SJCRH30 (cell line): ENCODE data around the gene CCNB1IP1. TPM values are rescaled to one million over a fixed set of nuclear protein-coding genes. Genes with fewer than 3 reads are reported as not detected.
"Not testable (repeated sequence)": the region's sequence is repeated elsewhere in the genome, so short reads cannot be mapped to it uniquely, and the experiment has no call there.

Experiments used
- DNase-seq, 2 experiments: peaks; one replicate each; pipeline ENCODE4 v3.0.0-alpha.2; 2015 to 2020
- H3K27ac ChIP-seq: fragments of 250-450 bp; sonication (Bioruptor Pico); 2 replicates; pipeline ENCODE4 v1.5.1; 2020; ENCODE audit warnings: mild to moderate bottlenecking, moderate library complexity
- H3K27me3 ChIP-seq: fragments of 250-450 bp; sonication (Bioruptor Pico); 2 replicates; pipeline ENCODE4 v1.5.1; 2020; ENCODE audit warnings: mild to moderate bottlenecking, moderate library complexity
- H3K36me3 ChIP-seq: fragments of 250-450 bp; sonication (Bioruptor Pico); 2 replicates; pipeline ENCODE4 v1.5.1; 2020; ENCODE audit warnings: mild to moderate bottlenecking, moderate library complexity
- H3K4me1 ChIP-seq: fragments of 250-450 bp; sonication (Bioruptor Pico); 2 replicates; pipeline ENCODE4 v1.5.1; 2020; ENCODE audit warnings: mild to moderate bottlenecking, moderate library complexity
- H3K4me3 ChIP-seq: fragments of 250-450 bp; sonication (Bioruptor Pico); 2 replicates; pipeline ENCODE4 v1.5.1; 2020; ENCODE audit warnings: mild to moderate bottlenecking, moderate library complexity
- H3K9me3 ChIP-seq: fragments of 250-450 bp; sonication (Bioruptor Pico); replicated peaks from 2 replicates; pipeline ENCODE4 v1.5.1; 2020; ENCODE audit warnings: mild to moderate bottlenecking, moderate library complexity
- total RNA-seq: library from RNA; depleted of rRNA; stranded (reverse); fragments of >200 nt; shearing (Covaris generic); gene quantifications from 2 replicates; pipeline ENCODE4 v1.2.3, GENCODE V29; 2014

Gene CCNB1IP1
- total RNA-seq, 1 experiment from 2014 or later: 109 TPM

GRCh38 chr14:20306079-20306423 lies 27.0 kb downstream of the CCNB1IP1 start:
- H3K36me3 ChIP-seq: no peaks in the 10 kb centered on the region
- H3K27ac ChIP-seq: no peak overlapping the region
- H3K4me3 ChIP-seq: peak overlapping the region; percentile 77
- no peaks in the 10 kb centered on the region for H3K27me3 ChIP-seq
- no peak for DNase-seq
- H3K4me1 ChIP-seq: peaks cover 6% of the 10 kb centered on the region; the same call in 1 of the 2 replicates
- H3K9me3 ChIP-seq: no peaks in the 10 kb centered on the region

- Histone ChIP-seq H3K36me3 (no peaks in the 10 kb centered on the region), H3K27ac (no peak within 1 kb of the TSS), H3K9me3 (no peaks in the 10 kb centered on the region), H3K4me3 (peak within 1 kb of the TSS; percentile 77), H3K4me1 (peaks cover 6% of the 10 kb centered on the region; the same call in 1 of the 2 replicates), H3K27me3 (no peaks in the 10 kb centered on the region)
- peak; percentile 74 to 88 for DNase-seq
These were observed 27.6 kb downstream of the CCNB1IP1 start, which contains the start of gene TTC5 for GRCh38 chr14:20305265-20306078. TTC5 (minus strand) TSS chr14:20305951; CDS start chr14:20305937, 14 bp downstream.

DNA sequence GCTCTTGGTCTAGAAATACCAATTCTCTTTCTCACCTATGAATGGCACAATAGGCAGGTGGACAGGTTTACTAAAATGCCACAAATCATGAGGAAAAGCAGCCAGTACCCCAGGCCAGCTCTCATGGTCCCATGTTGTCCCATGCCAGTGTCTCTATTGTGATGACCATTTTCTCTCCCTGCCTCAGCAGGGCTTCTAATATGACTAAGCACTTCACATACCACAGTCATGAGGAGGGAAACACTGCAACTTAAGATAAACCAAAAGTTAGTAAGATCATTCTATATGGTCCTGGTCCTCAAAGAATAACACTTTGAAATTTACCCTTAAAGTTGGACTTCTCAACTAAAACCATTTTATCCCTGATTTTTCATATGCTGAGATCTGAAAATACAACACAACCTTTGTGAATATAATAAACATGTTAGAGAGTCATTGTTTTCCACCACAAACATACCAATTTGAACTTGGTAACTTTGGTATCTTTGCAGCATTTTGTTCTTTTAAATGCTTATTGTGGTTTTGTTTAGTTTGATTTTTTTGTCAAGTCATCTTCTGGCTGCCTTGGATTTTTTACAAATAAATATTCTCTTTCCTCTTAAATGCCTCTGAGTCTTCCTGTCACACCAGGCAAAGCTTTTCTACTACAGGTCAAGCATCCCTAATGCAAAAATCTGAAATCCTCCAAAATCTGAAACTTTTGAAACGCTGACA lies 30.9 kb downstream of the CCNB1IP1 start:
- no peak for DNase-seq
- H3K36me3 ChIP-seq: no peaks in the 10 kb centered on the region
- peaks cover 6% of the 10 kb centered on the region; the same call in 1 of the 2 replicates for H3K4me1 ChIP-seq
- no peaks in the 10 kb centered on the region for H3K27me3 ChIP-seq
- H3K27ac ChIP-seq: no peak overlapping the region
- no peak overlapping the region for H3K4me3 ChIP-seq
- no peaks in the 10 kb centered on the region for H3K9me3 ChIP-seq

- DNase-seq: no peak
- Histone ChIP-seq H3K4me1 (no peaks in the 10 kb centered on the region), H3K27me3 (no peaks in the 10 kb centered on the region), H3K9me3 (no peaks in the 10 kb centered on the region), H3K4me3 (no peak overlapping the region), H3K36me3 (peaks cover 23% of the 10 kb centered on the region), H3K27ac (no peak overlapping the region)
These were observed 38.0 kb downstream of the CCNB1IP1 start for GRCh38 chr14:20295067-20295466.

- H3K27me3 ChIP-seq: no peaks in the 10 kb centered on the region
These were observed 38.4 kb downstream of the CCNB1IP1 start for GRCh38 chr14:20294636-20295035.

GRCh38 chr14:20281998-20282397 lies 51.1 kb downstream of the CCNB1IP1 start:
- not testable (repeated sequence) for H3K4me1 ChIP-seq, H3K27me3 ChIP-seq, H3K36me3 ChIP-seq, H3K9me3 ChIP-seq, DNase-seq, H3K4me3 ChIP-seq, H3K27ac ChIP-seq

More at GRCh38 chr14:20294636-20295035, 38.4 kb downstream of the CCNB1IP1 start:
- Histone ChIP-seq H3K4me3 (no peak overlapping the region), H3K36me3 (peaks cover 23% of the 10 kb centered on the region), H3K27ac (no peak overlapping the region), H3K4me1 (no peaks in the 10 kb centered on the region), H3K9me3 (no peaks in the 10 kb centered on the region)
- DNase-seq: no peak

- not testable (repeated sequence) for H3K36me3 ChIP-seq, DNase-seq, H3K27ac ChIP-seq, H3K27me3 ChIP-seq, H3K4me1 ChIP-seq, H3K4me3 ChIP-seq, H3K9me3 ChIP-seq
These were observed 52.8 kb downstream of the CCNB1IP1 start for GRCh38 chr14:20280265-20280664.

- DNase-seq: peak; percentile 38 to 49
- Histone ChIP-seq H3K36me3 (no peaks in the 10 kb centered on the region), H3K4me3 (no peak overlapping the region), H3K27me3 (no peaks in the 10 kb centered on the region), H3K4me1 (no peaks in the 10 kb centered on the region), H3K9me3 (no peaks in the 10 kb centered on the region), H3K27ac (no peak overlapping the region)
These were observed 54.7 kb downstream of the CCNB1IP1 start for GRCh38 chr14:20278414-20278813.

DNA sequence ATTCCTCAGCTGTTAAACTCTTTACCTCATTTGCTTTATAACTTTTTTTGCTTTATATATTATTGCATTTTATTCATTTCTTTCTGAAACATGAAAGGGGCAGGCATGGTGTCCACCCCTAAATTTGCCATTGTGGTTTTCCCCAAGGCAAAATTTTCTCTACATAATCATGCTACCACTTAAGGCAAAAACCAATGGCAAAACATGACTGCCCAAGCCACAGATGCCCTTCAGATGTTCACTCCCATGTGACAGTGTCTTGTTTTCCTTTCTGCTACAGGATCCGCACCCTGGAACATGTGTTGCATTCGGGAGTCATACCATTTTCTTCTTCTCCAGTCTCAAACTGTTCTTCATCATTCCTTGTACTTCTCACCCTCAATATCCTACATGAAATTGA lies 55.7 kb downstream of the CCNB1IP1 start:
- H3K36me3 ChIP-seq: no peaks in the 10 kb centered on the region
- H3K27me3 ChIP-seq: no peaks in the 10 kb centered on the region
- H3K27ac ChIP-seq: no peak overlapping the region
- H3K4me1 ChIP-seq: no peaks in the 10 kb centered on the region
- no peak for DNase-seq
- no peaks in the 10 kb centered on the region for H3K9me3 ChIP-seq
- no peak overlapping the region for H3K4me3 ChIP-seq

DNA sequence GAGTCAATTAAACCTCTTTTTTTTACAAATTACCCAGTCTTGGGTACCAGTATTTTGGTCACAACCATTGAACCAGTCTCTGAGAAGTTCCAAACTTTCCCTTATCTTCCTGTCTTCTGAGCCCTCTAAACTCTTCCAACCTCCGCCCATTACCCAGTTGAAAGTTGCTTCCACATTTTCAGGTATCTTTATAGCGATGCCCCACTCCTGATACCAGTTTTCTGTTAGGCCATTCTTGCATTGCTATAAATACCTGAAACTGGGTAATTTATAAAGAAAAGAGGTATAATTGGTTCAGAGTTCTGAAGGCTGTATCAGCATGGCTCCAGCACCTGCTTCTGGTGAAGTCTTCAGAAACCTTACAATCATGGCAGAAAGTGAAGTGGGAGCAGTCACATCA lies 59.0 kb downstream of the CCNB1IP1 start:
- Histone ChIP-seq H3K27me3 (no peaks in the 10 kb centered on the region), H3K4me3 (no peak overlapping the region), H3K4me1 (no peaks in the 10 kb centered on the region), H3K27ac (no peak overlapping the region), H3K36me3 (no peaks in the 10 kb centered on the region), H3K9me3 (no peaks in the 10 kb centered on the region)
- no peak for DNase-seq

- H3K36me3 ChIP-seq, H3K4me1 ChIP-seq, H3K9me3 ChIP-seq, H3K27me3 ChIP-seq, H3K4me3 ChIP-seq, H3K27ac ChIP-seq: not testable (repeated sequence)
- peak in 1 of 2 experiments; percentile 10 for DNase-seq
These were observed 68.7 kb downstream of the CCNB1IP1 start for GRCh38 chr14:20264361-20264760.

- H3K27ac ChIP-seq: no peak overlapping the region
- no peak overlapping the region for H3K4me3 ChIP-seq
- no peaks in the 10 kb centered on the region for H3K9me3 ChIP-seq
- DNase-seq: peak in 1 of 2 experiments; percentile 3
- no peaks in the 10 kb centered on the region for H3K36me3 ChIP-seq
- no peaks in the 10 kb centered on the region for H3K27me3 ChIP-seq
- no peaks in the 10 kb centered on the region for H3K4me1 ChIP-seq
These were observed 70.4 kb downstream of the CCNB1IP1 start for GRCh38 chr14:20262642-20263128.
